NCI-H446 (cell line): ENCODE measurements around the gene BHLHA9.

Source experiments
- DNase-seq, 2 experiments: peaks; one replicate each; lab custom pipeline; 2025; lab: John Stamatoyannopoulos, UW

BHLHA9 gene

DNA sequence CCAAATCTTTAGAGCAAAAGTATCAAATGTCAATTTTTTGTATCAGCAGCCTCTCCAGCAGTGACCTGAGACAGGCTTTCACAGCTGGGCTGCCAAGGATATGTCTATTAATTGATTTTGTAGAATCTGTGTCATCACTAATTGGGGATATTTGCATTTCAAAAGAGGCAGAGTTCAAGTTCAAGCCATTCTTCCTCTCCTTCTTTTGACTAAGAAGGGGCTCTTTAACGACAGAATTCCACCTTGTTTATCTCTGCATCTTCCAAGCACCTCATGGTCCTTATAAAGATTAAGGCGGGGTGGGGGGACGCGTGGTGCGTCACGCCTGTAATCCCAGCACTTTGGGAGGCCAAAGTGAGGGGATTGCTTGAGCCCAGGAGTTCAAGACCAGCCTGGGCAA is 15.2 kb upstream of the BHLHA9 start:
- DNase-seq = no peak

- no peak for DNase-seq
Measured at GRCh38 chr17:1256699-1257098, 13.5 kb upstream of the BHLHA9 start.

DNA sequence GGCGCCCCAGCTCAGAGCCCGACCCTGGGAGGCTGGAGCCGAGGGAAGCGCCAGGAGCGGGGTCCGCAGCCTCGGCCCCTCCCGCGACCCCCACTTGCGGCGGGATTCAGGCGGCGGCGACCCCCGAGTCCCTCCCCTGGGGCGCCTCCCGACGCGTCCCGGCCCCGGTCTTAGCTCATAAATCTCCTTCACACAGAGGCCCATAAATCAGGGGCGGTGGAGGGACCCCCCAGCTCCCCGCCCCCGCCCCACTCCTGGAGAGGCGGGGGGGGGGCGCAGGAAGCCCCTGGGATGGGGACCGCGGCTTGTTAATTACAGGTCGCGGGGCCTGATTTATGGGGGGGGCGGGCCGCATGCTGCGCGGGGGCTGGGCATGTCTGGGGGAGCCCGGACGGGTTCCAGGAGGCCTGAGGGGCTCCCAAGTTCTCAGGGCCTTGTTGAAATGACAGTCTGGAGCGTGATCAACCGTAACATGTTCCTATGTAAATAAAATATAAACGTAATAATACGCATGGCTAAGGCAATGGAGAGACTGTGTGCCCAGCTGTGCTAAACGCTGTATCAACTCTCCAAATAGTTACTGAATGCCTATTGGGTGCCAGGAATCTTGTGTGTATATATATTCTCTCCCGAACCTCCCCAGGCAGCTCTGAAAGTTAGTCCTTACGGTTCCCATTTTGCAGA is 10.0 kb upstream of the BHLHA9 start:
- DNase-seq = no peak

GRCh38 chr17:1260770-1261161 is 9.5 kb upstream of the BHLHA9 start:
- no peak for DNase-seq

GRCh38 chr17:1264196-1264595 is 6.0 kb upstream of the BHLHA9 start:
- DNase-seq = no peak

DNA sequence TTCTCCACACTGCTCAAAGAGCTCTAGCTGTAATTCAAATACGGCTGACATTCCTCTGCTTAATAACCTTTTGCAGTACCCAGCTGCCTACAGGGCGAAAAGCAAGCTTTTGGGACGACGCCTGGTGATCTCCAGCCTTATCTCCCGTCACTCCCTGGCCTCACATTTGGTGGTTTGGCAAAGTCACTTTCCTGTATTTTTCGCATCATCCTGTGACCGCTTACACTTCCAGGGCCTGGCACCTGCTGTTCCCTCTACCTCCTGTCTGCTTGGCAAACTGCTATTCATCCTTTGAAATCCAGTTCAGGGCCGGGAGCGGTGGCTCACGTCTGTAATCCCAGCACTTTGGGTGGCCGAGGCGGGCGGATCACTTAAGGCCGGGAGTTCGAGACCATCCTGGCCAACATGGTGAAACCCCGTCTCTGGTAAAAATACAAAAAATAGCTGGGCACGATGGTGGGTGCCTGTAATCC is 2.7 kb upstream of the BHLHA9 start:
- DNase-seq = no peak

DNA sequence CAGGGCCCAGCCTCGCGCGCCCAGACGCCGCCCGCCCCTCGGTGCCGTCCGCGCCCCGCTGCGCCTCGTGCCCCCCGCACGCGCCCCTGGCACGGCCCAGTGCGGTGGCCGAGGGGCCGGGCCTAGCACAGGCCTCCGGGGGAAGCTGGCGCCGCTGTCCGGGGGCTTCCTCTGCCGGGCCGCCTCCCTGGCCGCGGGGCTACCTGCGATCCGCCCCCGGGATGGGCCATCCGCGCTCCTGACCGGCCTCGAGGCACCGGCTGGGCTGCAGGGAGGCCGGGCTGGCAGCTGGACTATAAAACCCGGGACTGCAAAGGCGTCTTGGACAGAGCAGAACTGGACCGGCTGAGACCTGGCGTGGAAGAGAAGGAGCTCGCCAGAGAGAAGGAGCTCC is 783 bp downstream of the BHLHA9 start:
- DNase-seq = no peak

GRCh38 chr17:1271441-1271840 is 1.2 kb downstream of the BHLHA9 start:
- no peak for DNase-seq

DNA sequence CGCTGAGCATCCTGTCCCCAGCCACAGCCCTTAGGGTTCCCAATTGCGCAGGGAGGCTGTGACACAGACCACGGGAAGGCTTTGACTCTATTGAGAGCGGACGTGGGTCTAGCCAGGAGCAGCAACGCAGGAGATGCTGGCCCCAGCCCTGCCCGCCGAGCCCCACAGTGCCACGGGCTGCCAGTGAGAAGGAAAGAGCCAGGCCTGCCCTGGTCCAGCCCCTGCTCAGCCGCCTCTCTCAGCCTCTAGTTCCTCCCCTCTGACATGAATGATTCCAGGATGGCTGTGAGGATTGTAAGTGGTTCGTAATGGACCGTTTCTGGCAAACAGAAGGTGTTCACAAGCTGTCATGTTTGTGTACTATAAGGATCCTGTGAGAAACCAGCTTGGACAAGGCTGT is 2.5 kb downstream of the BHLHA9 start:
- DNase-seq = no peak

DNA sequence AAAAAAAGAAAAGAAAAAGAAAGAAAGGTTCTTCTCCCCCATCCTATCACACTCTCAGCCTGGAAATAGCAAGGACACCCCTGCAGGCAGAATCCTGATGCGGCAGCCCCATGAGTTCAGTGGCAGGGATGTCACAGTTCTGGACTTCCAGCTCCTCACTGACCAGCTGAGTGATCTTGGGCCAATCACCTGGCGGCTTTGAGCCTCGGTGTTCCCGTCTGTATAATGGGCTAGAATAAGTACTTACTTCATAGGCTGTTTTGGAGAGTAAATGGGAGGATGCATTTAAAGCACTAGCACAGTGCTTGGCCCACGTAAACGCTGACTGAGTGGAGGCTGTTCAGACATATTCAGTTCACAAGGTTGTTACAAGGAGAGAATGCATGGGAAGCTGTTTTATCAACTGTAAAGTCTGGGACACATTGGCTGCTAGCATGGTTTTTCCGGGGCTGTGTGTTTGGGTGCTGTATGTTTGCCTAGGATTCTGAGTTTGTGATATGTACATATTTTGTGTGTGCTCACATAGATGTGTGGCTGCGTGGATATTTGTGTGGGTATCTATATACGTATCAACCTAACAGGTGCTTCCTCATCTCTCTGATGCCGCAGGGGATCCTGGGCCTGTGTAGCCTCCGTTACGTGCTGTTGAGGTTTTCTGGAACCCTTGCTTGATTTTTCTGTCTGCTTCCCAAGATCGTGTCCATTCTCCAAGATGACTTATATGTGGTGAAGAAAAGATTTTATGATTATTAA is 3.4 kb downstream of the BHLHA9 start:
- DNase-seq = no peak

DNA sequence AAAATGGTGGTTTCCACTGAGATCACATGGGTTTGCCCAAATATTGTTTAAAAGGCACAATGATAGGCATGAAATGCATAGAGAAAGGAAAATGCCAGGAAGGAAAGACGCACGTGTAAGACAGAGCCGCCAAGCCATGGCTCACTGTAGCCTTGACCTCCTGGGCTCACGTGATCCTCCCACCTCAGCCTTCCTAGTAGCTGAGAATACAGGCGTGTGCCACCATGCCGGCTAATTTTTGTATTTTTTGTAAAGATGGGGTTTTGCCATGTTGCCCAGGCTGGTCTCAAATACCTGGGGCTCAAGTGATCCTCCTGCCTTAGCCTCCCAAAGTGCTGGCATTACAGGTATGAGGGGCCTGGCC is 4.0 kb downstream of the BHLHA9 start:
- no peak for DNase-seq

GRCh38 chr17:1275205-1275961 is 5.1 kb downstream of the BHLHA9 start:
- DNase-seq = no peak

DNA sequence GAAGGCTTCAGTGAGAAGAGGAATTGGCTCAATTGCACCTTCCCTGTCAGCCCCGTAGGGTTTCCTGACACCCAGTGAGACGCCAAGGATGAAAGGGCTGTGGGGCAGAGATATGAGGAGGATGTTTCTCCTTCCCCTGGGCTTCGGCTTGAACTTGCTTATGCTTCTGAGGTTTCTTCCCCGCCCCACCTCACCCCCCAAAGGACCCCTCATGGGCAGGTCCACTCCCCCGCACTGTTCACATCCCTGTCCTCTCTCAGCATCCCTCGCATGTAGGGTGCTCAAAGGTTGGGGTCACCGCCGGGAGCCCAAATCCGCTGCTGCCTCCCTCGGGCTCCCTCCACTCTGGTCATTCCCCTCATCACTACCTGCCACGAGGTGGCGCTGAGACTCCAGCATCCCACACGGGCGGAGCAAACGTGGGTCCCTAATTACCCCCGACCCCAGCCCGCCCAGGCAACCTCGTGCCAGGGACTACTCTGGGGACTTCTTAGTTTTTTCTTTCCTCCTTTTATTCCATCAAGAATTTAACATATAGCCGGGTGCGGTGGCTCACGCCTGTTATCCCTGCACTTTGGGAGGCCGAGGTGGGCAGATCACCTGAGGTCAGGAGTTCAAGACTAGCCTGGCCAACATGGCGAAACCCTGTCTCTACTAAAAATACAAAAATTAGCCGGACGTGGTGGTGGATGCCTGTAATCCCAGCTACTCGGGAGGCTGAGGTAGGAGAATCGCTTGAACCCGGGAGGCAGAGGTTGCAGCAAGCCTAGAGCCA is 5.9 kb downstream of the BHLHA9 start:
- DNase-seq = peak; percentile 9 to 56

DNA sequence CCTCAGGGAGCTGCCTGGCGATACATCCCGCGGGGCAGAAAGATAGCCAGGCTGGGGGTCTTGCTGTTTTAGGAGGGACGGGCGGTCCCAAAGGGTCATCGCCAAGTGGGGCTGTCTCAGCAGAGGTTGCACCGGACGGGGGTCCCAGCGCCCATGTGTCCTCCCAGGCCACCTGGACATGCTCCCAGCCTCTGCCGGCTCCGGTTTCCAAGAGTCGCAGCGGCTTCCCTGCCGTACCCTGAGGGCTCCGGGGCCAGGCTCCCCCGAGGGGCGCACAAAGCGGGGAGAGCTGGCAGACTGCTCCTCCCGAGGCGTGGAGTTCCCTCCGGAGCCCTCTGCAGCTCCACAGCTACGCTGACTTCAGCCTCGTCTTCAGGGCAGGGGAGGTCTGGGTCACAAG is 10.4 kb downstream of the BHLHA9 start:
- DNase-seq = no peak

DNA sequence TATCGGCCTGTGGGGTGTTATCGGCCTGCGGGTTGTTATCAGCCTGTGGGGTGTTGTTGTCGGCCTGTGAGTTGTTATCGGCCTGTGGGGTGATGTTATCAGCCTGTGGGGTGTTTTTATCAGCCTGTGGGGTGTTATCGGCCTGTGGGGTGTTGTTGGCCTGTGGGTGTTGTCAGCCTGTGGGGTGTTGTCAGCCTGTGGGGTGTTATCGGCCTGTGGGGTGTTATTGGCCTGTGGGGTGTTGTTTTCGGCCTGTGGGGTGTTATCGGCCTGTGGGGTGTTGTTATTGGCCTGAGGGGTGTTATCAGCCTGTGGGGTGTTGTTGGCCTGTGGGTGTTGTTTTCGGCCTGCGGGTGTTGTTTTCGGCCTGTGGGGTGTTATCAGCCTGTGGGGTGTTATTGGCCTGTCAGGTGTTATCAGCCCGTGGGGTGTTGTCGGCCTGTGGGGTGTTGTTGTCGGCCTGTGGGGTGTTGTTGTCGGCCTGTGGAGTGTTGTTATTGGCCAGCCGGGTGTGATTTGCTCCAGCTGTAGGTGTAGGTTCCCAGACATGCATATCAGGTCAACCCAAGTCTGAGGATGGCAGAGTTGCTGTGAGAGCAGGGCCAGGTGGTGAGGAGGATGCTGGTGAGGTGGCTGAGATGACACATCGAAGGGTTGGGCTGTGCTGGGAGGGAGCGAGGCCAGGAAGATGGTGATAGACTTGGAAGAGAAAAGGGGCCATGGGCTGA is 16.3 kb downstream of the BHLHA9 start:
- no peak for DNase-seq

DNA sequence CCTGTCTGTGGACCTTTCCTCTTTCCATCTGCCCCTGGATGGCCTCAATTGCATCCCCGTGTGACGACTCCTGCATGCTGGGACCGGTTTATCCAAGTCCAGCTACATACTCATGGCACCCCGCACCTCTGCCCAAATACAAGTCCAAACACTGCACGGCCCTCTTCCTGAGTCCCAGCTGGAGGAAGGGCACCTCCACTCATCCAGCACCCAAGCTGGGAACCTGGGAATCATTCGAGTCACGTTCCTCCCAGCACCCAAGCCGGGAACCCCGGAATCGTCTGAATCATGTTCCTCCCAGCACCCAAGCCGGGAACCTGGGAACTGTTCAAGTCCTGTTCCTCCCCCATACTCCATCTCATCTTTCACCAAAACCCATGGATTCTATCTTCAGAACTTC is 19.5 kb downstream of the BHLHA9 start:
- DNase-seq = no peak

DNA sequence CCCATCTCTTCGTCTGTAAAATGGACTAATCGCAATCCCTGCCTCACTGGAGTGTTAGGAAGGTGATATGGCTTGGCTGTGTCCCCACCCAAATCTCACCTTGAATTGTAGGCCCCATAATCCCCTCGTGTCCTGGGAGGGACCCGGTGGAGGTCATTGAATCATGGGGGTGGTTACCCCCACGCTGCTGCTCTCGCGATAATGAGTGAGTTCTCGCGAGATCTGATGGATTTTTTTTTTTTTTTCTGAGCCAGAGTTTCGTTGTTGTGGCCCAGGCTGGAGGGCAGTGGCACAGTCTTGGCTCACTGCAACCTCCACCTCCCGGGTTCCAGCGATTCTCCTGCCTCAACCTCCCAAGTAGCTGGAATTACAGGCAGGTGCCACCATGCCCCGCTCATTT is 20.4 kb downstream of the BHLHA9 start:
- DNase-seq = no peak

- no peak for DNase-seq
Measured at GRCh38 chr17:1294157-1294717, 24.0 kb downstream of the BHLHA9 start.

DNA sequence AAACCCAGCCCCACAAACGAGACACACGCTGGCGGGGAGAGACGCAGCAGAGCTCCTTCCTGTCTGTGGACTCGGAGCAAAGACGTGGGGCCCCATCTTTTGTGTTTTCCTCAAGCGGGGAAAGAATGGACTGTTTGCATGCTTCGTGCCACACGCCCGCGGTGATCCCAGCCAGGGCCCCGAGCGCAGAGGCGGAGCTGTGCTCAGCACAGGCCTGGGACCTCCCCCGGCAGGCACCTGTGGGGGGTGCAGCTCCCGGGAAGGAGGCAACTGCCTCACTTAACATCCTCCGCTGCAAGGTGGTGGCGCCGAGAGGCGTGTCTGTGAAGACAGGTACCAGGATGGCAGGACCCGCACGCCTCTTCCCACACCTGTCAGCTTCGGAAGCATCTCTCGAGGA is 28.4 kb downstream of the BHLHA9 start:
- no peak for DNase-seq

DNA sequence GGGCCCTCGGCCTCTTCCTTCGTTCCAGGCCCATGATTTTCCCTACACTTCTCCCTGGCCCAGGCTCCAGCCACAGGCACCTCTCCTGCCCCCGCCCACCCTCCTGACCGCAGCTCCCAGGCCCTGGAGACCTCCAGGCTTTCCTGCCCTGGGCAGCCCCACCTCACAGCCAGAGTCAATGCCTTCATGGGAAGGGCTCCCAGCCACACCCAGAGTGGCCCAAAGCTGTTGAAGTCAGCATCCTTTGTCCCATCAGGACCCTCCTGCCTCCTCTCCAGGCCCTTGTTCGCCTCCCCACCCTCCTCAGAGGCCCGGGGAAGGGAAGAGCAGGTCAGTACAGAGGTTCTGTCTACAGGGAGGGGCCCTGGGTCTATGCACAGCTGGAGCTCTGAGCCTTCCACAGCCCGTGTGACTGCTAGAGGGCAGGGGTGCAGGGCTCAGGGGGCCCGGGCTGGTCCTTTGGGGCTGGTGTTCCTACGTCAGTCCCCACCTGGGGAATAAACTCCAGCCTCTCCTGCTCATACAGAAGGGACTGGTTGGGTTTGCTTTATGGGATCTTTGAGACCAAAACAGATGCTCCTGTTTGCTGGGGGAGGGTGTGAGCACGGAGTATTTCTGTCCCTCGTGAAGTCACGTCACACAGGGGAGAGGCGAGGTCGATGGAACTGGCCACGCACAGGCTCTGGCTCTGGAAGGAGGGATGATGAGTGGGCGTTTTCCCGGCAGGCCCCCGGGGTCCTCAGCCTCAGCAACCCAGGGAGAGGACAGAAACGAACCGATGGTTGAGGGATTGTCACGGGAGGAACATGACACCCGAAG is 29.5 kb downstream of the BHLHA9 start:
- no peak for DNase-seq
